HTR-8/SVneo (cell line): ENCODE data around the gene SMG5.
"Not testable (repeated sequence)": the region's sequence is repeated elsewhere in the genome, so short reads cannot be mapped to it uniquely, and the experiment has no call there.

ENCODE experiments used
- DNase-seq: peaks from one replicate; pipeline ENCODE4 v3.0.0; 2011; ENCODE audit warnings: low spot score, mixed read lengths; ENCODE audit not compliant: insufficient read length
- FAIRE-seq: peaks from 2 replicates; lab custom pipeline; 2011; peaks lifted over from hg19 to GRCh38; lab: Jason Lieb, UNC

Gene SMG5

GRCh38 chr1:156282479-156283222, at the start of gene SMG5:
Gene SMG5 (minus strand): TSS chr1:156282825. CDS start chr1:156282680, 145 bp downstream.
- DNase-seq (peak; percentile 95), FAIRE-seq (peak; percentile 84)

- not testable (repeated sequence) for FAIRE-seq, DNase-seq
Observed at GRCh38 chr1:156323179-156323578, 40.6 kb upstream of the SMG5 start.

- DNase-seq (no peak), FAIRE-seq (no peak)
Observed at GRCh38 chr1:156320560-156320959, 37.9 kb upstream of the SMG5 start.

- FAIRE-seq (no peak), DNase-seq (no peak)
Observed at GRCh38 chr1:156319664-156320063, 37.0 kb upstream of the SMG5 start.

GRCh38 chr1:156316909-156317308, 34.3 kb upstream of the SMG5 start:
- FAIRE-seq (no peak), DNase-seq (no peak)

GRCh38 chr1:156310962-156311361, 28.3 kb upstream of the SMG5 start:
- no peak for DNase-seq
- FAIRE-seq = no peak

- DNase-seq = no peak
- FAIRE-seq = no peak
Observed at GRCh38 chr1:156308078-156308477, 25.5 kb upstream of the SMG5 start.

GRCh38 chr1:156305215-156305614, 22.6 kb upstream of the SMG5 start:
- FAIRE-seq = no peak
- no peak for DNase-seq

- no peak for DNase-seq
- FAIRE-seq = no peak
Observed at GRCh38 chr1:156303241-156303640, 20.6 kb upstream of the SMG5 start.

GRCh38 chr1:156298852-156299357, 16.3 kb upstream of the SMG5 start, which contains the start of gene VHLL:
Gene VHLL (minus strand): TSS chr1:156299307. CDS start chr1:156299189, 118 bp downstream.
- FAIRE-seq (no peak), DNase-seq (no peak)

- FAIRE-seq = no peak
- no peak for DNase-seq
Observed at GRCh38 chr1:156295391-156295947, 12.8 kb upstream of the SMG5 start, which contains the start of gene GLMP. Gene GLMP (minus strand): TSS chr1:156295679. CDS start chr1:156295645, 34 bp downstream.

GRCh38 chr1:156293895-156294294, 11.3 kb upstream of the SMG5 start:
- no peak for FAIRE-seq
- no peak for DNase-seq

GRCh38 chr1:156293098-156293434, 10.4 kb upstream of the SMG5 start:
- no peak for FAIRE-seq
- no peak for DNase-seq

GRCh38 chr1:156291226-156292061, 8.8 kb upstream of the SMG5 start:
- FAIRE-seq (no peak), DNase-seq (no peak)

- no peak for DNase-seq
- FAIRE-seq = no peak
Observed at GRCh38 chr1:156289857-156290256, 7.2 kb upstream of the SMG5 start.

- no peak for DNase-seq
- FAIRE-seq = no peak
Observed at GRCh38 chr1:156286061-156286460, 3.4 kb upstream of the SMG5 start.

- DNase-seq = no peak
- no peak for FAIRE-seq
Observed at GRCh38 chr1:156285437-156285836, 2.8 kb upstream of the SMG5 start.

- DNase-seq = no peak
- FAIRE-seq = no peak
Observed at GRCh38 chr1:156284757-156285156, 2.1 kb upstream of the SMG5 start.

- no peak for DNase-seq
- no peak for FAIRE-seq
Observed at GRCh38 chr1:156284112-156284511, 1.5 kb upstream of the SMG5 start, which contains the start of gene TMEM79. Gene TMEM79 (plus strand): TSS chr1:156284325. CDS start chr1:156285227, 902 bp downstream.

- DNase-seq (no peak), FAIRE-seq (no peak)
Observed at GRCh38 chr1:156283521-156283920, 896 bp upstream of the SMG5 start.
